Adipocyte (in vitro differentiated cells): Measurements from ENCODE around the gene C4orf54.
A peak's percentile ranks its signal among the peaks of the same experiment; 100 is the strongest.

Experiments
- DNase-seq: peaks from one replicate; pipeline ENCODE4 v3.0.0-alpha.2; 2015; ENCODE audit warnings: low read depth
- H3K27me3 ChIP-seq: replicated peaks from 2 replicates; pipeline ENCODE4 v1.7.0; 2013; ENCODE audit warnings: mild to moderate bottlenecking, low read length, moderate library complexity; ENCODE audit not compliant: control insufficient read depth, insufficient read depth
- H3K36me3 ChIP-seq: 2 replicates; pipeline ENCODE4 v1.7.0; 2013; ENCODE audit warnings: low read length, mild to moderate bottlenecking, moderate library complexity; ENCODE audit not compliant: control insufficient read depth, insufficient read depth, severe bottlenecking
- H3K4me1 ChIP-seq: 2 replicates; pipeline ENCODE4 v1.7.0; 2013; ENCODE audit warnings: mild to moderate bottlenecking, low read length, moderate library complexity; ENCODE audit not compliant: control insufficient read depth, insufficient read depth
- H3K4me3 ChIP-seq: 2 replicates; pipeline ENCODE4 v1.7.0; 2013; ENCODE audit warnings: mild to moderate bottlenecking, low read length, moderate library complexity
- H3K9ac ChIP-seq: 2 replicates; pipeline ENCODE4 v1.7.0; 2013; ENCODE audit warnings: mild to moderate bottlenecking, low read length, moderate library complexity
- H3K9me3 ChIP-seq: 2 replicates; pipeline ENCODE4 v1.7.0; 2013; ENCODE audit warnings: mild to moderate bottlenecking, low read length, moderate library complexity; ENCODE audit not compliant: control insufficient read depth

Gene C4orf54

DNA sequence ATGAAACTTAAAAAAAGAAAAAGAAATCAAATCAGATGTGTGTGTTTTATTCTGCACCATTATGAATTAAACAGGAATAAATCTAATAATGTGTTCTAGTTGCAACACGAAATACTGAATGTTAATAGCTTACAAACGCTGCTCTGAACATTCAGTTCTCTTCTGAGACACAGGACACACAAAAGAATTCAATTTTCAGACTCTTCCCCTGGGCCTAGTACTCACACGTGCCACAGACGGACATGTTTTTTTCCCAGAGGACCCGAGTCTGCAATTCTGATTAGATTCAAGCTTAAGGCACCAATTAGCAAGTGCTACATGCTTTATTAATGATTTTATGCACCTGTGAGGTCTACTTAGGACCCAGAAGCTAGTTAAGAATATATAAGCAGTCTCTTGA is 20.5 kb downstream of the C4orf54 start:
- no peaks in the 10 kb centered on the region for H3K4me1 ChIP-seq

DNA sequence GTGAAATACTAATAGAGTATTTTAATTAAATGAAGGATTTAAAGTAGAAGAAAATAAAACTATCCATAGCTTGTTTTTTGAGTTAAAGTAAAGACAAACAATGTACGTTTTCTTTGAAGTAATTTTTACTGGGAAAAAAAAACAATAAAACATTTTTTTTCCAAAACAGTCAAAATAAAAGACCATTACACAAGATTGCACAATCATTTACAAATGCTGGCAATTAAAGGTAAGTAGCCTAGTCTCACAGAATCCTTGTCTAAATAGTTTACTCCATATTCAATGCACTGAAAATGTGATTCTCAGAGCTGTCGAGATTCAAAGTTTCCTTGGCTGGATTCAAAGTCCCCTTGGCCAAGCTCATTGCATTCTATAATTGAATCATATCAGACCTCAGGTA is 21.2 kb downstream of the C4orf54 start:
- Histone ChIP-seq H3K27me3 (no peaks in the 10 kb centered on the region), H3K36me3 (no peaks in the 10 kb centered on the region), H3K4me1 (no peaks in the 10 kb centered on the region), H3K4me3 (no peak overlapping the region), H3K9me3 (peaks cover 12% of the 10 kb centered on the region), H3K9ac (no peak overlapping the region)
- DNase-seq, result peak; percentile 10

More for the DNA sequence above, 20.5 kb downstream of the C4orf54 start:
- Histone ChIP-seq H3K9ac (no peak overlapping the region), H3K4me3 (no peak overlapping the region), H3K36me3 (no peaks in the 10 kb centered on the region), H3K9me3 (peaks cover 12% of the 10 kb centered on the region), H3K27me3 (no peaks in the 10 kb centered on the region)
- DNase-seq, result no peak

DNA sequence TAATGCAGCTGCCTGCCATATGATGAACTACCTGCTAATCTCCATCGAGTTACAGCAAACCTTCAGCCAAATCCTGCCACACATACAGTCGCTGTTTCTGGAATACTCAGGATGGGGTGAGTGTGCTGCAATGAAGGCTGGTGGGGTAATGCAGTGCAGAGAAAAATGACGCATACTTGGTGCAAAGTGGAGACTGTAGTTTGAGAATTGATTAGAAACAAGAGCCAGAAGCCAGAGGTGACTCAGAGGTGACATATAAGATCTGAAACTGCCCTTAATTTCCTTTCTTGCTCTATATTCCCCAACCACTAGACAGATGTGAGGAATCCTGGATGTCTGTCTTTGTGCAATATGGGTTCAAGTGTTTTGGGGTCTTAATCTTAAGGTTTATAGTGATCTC is 22.0 kb downstream of the C4orf54 start:
- H3K36me3 ChIP-seq, result no peaks in the 10 kb centered on the region
- no peak for DNase-seq
- H3K27me3 ChIP-seq, result no peaks in the 10 kb centered on the region
- H3K4me1 ChIP-seq, result no peaks in the 10 kb centered on the region
- no peak overlapping the region for H3K4me3 ChIP-seq
- H3K9ac ChIP-seq, result no peak overlapping the region
- peaks cover 12% of the 10 kb centered on the region for H3K9me3 ChIP-seq

DNA sequence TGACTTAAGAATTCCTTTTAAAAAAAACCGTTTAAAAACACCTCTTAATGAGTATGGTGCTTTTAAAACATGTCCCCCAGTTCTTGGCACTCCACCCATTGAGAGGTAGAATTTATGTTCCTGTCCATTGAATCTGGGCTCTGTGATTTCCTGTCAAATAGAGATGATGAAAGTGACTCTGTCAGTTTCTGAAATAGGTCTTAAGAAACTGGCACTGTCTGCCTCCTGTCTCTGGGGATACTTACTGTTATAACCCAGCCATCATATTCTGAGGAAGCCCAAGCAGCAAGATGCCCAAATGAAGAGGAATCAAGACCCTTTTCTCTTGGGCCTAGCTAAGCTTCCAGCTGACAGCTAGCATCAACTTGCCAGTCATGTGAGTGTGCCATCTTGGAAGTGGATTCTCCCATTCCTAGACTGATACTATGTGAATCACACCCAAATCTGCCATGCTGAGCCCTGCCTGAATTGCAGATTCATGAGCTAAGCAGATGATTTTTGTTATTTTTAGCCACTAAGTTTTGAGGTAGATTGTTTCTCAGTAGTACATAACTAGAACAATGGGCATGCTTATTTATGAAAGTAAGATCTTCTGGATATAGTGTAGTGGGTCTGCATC is 22.8 kb downstream of the C4orf54 start:
- no peak for DNase-seq
- Histone ChIP-seq H3K4me3 (no peak overlapping the region), H3K36me3 (no peaks in the 10 kb centered on the region), H3K27me3 (no peaks in the 10 kb centered on the region), H3K9ac (no peak overlapping the region), H3K4me1 (no peaks in the 10 kb centered on the region), H3K9me3 (peaks cover 12% of the 10 kb centered on the region)

DNA sequence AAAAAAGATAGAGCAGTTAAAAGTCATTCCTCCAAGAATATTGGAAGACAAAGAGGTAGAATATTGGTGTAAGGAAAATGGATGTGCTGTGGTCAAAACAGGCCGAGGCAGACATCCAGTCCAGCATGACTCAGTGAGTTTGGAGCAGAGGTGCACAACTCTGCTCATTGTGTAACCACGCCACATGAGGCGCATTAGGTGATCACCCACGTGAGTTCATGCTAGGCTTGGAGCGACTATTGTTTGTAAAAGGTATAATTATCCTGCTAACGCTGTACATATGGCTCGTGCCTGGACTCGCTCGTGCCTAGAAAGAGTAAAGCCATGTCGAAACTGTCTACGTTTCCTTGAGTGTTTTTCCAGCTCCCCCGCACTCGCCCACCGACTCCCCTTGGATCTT is 23.9 kb downstream of the C4orf54 start:
- Histone ChIP-seq H3K27me3 (peaks cover 4% of the 10 kb centered on the region), H3K4me1 (no peaks in the 10 kb centered on the region), H3K4me3 (no peak overlapping the region), H3K36me3 (no peaks in the 10 kb centered on the region), H3K9me3 (peaks cover 12% of the 10 kb centered on the region), H3K9ac (no peak overlapping the region)
- no peak for DNase-seq

DNA sequence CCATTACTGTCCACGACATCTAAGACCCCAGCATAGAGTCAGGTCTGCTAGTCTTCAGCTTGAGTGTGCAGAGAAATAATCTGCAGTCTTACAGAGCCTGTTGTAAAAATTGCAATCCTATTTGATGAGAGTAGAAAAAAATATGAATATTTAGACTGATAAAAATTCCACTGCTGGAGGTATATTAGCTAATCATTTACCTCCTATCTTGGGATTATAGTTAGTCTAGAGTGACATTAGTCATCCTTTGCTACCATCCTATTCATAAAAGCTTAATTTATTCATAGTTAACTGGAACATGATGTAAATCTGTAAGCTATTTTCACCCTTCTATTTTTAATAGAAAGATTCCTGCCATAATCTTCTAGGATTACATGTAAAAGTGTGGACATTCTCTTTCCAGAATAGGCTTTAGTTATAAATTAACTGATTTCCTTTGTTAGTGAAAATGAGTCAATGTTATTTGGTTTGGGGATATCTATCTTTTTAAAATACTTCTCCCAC is 26.7 kb downstream of the C4orf54 start:
- Histone ChIP-seq H3K4me3 (no peak overlapping the region), H3K4me1 (no peaks in the 10 kb centered on the region), H3K9me3 (peaks cover 11% of the 10 kb centered on the region), H3K9ac (no peak overlapping the region), H3K36me3 (no peaks in the 10 kb centered on the region), H3K27me3 (peaks cover 4% of the 10 kb centered on the region)
- no peak for DNase-seq

DNA sequence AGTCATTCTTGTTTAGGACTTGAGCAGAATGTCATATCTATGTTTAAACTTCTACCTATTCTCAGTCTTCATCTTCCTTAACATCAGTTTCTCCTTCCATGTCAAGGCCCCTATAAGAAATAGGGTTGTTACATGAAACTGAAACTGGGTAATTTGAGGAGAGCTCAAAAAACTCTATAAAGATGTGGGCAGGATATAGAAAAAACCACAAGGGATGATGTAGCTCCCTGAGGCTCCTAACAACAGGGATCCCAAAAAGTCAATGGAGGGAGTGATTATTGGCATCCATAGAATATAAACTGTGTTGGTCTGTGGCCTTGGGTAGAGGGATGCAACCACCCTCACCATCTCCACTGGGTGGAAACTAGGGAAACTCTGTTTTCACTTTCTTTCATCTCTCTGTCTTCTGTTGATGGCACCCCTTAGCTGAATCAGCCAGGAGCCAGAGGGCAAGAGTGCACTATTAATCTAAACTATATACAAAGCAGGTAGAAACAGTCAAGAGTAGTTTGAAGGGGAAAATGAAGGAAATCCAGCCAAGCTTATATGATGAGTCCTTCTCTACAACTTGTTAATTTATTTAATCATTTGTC is 27.6 kb downstream of the C4orf54 start:
- no peak overlapping the region for H3K4me3 ChIP-seq
- H3K4me1 ChIP-seq, result no peaks in the 10 kb centered on the region
- peaks cover 4% of the 10 kb centered on the region for H3K27me3 ChIP-seq
- no peak for DNase-seq
- peaks cover 3% of the 10 kb centered on the region for H3K9me3 ChIP-seq
- no peaks in the 10 kb centered on the region for H3K36me3 ChIP-seq
- H3K9ac ChIP-seq, result no peak overlapping the region

DNA sequence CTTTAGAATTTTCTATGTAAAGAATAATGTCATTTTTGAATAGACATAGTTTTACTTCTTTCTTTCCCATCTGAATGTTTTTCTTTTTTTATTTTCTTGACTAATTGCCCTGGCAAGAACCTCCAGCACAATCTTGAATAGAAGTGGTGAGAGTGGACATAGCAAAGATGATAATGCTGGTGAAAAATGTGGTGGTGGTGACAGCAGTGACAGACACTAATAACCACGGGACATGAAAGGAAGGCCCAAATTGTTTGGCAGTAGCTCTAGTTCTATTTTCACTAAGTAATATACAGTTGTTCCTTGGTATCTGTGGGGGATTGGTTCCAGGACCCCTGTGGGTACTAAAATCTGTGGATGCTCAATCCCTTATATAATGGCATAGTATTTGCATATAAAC is 29.6 kb downstream of the C4orf54 start:
- H3K36me3 ChIP-seq, result no peaks in the 10 kb centered on the region
- no peaks in the 10 kb centered on the region for H3K9me3 ChIP-seq
- H3K9ac ChIP-seq, result no peak overlapping the region
- no peaks in the 10 kb centered on the region for H3K4me1 ChIP-seq
- no peak overlapping the region for H3K4me3 ChIP-seq
- H3K27me3 ChIP-seq, result peaks cover 4% of the 10 kb centered on the region
- no peak for DNase-seq

DNA sequence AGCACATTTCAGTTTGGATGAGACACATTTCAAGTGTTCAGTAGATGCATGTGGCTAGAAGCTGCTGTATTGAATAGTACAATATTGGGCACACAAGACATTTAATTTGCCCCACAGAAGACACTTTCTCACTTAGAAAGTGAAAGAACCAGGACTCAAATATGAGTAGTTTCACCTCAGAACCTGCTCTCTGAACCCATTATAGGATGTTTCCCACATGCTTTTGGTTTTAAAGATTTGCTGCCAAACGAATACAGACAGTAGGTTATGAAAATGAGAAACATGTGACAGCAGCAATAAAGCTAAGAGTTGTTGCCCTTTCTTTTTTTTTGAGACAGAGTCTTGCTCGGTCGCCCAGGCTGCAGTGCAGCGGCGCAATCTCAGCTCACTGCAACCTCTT is 32.3 kb downstream of the C4orf54 start:
- H3K9ac ChIP-seq, result no peak overlapping the region
- no peak for DNase-seq
- no peak overlapping the region for H3K4me3 ChIP-seq
- H3K27me3 ChIP-seq, result peaks cover 4% of the 10 kb centered on the region
- peaks cover 9% of the 10 kb centered on the region for H3K4me1 ChIP-seq
- no peaks in the 10 kb centered on the region for H3K9me3 ChIP-seq
- no peaks in the 10 kb centered on the region for H3K36me3 ChIP-seq

DNA sequence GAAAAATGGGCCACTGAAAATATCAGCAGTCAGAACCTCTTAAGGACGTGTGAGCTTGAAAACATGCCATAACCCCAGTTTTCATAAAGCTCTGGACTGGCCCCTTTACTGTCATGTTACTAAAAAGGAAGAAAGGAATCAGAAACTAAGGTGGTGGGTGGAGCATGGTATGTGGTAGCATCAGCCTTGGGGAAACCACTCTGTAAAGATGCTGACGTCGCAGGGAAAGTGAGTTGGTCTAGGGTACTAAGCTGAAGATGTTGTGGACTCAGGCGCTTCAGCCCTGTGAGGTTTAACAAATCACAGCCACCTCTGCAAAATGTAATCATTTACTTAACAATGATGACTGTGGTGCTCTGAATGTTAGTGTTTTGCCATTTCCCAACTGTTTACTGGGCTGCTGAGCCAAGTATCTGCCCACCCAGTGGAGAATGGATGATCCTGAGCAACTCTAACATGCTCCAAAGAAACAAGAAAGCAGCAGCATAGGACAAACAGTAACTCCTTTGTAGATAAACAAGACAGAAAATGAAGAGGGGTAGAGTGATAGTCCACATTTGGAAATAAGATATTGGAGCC is 33.4 kb downstream of the C4orf54 start:
- H3K36me3 ChIP-seq, result no peaks in the 10 kb centered on the region
- no peak overlapping the region for H3K4me3 ChIP-seq
- DNase-seq, result no peak
- peaks cover 2% of the 10 kb centered on the region for H3K27me3 ChIP-seq
- no peaks in the 10 kb centered on the region for H3K9me3 ChIP-seq
- H3K9ac ChIP-seq, result no peak overlapping the region
- peaks cover 9% of the 10 kb centered on the region for H3K4me1 ChIP-seq

DNA sequence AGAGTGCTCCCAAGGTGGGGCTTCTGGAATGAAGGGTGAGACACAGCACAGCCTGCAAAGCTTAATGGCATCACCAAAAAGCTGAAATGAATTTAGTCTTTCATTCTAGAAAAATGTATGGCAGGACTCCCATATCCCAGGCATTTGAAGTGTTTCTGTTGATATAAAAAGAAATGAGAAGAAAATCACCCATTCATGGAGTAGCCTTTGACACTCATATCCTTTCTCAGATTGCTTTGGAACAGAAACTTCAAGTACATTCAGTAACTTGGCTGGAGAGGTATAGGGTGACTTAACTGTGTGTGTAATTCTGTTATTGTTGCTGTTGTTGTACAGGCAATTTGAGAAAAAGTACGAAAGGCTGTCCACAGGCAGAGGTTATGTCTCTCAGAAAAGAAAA is 35.3 kb downstream of the C4orf54 start:
- DNase-seq, result no peak
- Histone ChIP-seq H3K4me1 (peaks cover 9% of the 10 kb centered on the region), H3K4me3 (no peak overlapping the region), H3K9ac (no peak overlapping the region), H3K9me3 (no peaks in the 10 kb centered on the region), H3K36me3 (no peaks in the 10 kb centered on the region), H3K27me3 (no peaks in the 10 kb centered on the region)
